ENCODE data around the gene UPK3A.

Gene UPK3A

DNA sequence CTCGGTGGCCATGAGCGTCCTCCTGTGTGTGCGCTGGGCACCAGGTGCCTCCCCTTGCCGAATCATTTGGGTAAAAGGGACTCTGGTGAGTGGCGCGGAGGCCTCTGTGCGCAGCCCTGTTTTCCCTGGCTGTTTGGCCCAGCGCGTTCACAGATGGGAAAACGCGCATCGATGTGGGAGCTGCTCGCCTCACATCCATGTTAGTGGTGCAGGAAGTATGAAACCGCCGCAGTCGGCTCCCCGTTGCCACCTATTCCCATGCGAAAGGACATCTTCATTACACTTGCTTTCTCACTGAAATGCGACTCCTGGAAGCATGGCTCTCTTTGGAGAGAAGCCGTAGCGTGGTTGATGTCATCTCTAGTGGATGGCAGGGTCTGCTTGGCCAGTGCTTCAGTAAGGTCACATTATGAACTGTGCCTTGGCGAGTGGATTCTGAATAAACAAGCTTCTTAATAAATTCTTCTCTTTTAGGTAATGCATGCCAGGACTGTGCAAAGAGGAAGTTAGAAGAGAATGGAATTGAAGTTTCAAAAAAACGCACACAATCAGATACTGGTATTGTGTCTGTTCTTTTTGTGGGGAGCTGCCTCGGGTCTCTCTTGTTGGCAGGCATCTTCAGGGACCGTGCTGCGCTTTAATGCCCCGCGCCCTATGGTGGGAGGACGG lies 51.2 kb downstream of the UPK3A start:
- peak overlapping the region; percentile 94 for H3K27ac ChIP-seq
- TF ChIP-seq ZFX (IDR thresholded peaks at IDR 0.05): no peak
- TF ChIP-seq, protein P1, sequence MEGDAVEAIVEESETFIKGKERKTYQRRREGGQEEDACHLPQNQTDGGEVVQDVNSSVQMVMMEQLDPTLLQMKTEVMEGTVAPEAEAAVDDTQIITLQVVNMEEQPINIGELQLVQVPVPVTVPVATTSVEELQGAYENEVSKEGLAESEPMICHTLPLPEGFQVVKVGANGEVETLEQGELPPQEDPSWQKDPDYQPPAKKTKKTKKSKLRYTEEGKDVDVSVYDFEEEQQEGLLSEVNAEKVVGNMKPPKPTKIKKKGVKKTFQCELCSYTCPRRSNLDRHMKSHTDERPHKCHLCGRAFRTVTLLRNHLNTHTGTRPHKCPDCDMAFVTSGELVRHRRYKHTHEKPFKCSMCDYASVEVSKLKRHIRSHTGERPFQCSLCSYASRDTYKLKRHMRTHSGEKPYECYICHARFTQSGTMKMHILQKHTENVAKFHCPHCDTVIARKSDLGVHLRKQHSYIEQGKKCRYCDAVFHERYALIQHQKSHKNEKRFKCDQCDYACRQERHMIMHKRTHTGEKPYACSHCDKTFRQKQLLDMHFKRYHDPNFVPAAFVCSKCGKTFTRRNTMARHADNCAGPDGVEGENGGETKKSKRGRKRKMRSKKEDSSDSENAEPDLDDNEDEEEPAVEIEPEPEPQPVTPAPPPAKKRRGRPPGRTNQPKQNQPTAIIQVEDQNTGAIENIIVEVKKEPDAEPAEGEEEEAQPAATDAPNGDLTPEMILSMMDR (conservative IDR thresholded peaks at IDR 0.05): no peak

DNA sequence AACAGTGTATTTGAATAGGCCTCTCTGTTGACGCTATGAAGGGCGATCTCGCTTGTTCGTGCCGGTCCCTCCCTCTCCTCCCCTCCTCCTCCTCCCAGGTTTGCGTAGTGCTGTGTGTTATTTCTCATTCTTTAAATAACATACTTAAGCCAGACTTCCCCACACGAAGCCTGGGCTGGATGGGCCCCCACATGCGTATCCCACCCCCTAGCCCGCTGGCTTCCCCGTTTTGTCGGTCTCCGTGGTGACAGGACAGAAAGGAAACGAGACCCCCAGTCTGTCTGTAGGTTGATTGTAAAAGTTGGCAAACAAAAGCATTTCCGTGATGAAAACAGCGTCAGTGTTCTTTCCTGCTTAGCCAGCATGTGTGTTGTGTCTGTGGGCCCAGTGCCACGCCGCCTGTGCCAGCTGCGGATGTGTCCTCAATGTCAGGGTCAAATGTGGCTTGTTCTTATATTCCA lies 52.3 kb downstream of the UPK3A start:
- H3K27ac ChIP-seq: peak overlapping the region; percentile 94

GRCh38 chr22:45337536-45337935 lies 52.8 kb downstream of the UPK3A start:
- TF ChIP-seq, protein P1 (conservative IDR thresholded peaks at IDR 0.05): no peak
- TF ChIP-seq ZFX (IDR thresholded peaks at IDR 0.05): no peak

More for the DNA sequence above, 52.3 kb downstream of the UPK3A start:
- TF ChIP-seq ZFX (IDR thresholded peaks at IDR 0.05): no peak
- TF ChIP-seq, protein P1 (conservative IDR thresholded peaks at IDR 0.05): no peak

GRCh38 chr22:45338795-45339194 lies 54.0 kb downstream of the UPK3A start:
- no peak overlapping the region for H3K27ac ChIP-seq
- TF ChIP-seq, protein P1 (conservative IDR thresholded peaks at IDR 0.05): no peak
- no peak for TF ChIP-seq ZFX (IDR thresholded peaks at IDR 0.05)

More at GRCh38 chr22:45337536-45337935, 52.8 kb downstream of the UPK3A start:
- peak overlapping the region; percentile 94 for H3K27ac ChIP-seq

DNA sequence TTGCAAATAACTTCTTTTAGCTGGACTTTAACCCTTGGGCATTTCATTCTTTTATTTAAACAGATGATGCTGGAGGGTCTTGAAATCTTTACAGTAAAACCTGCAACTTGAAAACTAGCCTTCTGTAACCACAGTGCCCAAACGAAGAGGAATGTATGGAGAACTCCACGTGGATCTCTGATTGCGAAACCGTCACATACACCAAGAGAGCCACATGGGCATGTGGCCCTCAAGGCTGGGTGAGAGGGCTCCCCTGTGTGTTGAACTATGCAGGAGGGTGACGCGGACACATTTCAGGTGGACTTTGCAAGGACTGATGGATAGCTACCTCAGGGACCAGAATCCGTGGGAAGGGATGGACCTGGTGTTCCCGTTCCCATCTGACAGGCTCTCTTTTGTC lies 55.6 kb downstream of the UPK3A start:
- no peak overlapping the region for H3K27ac ChIP-seq
- TF ChIP-seq, protein P1 (conservative IDR thresholded peaks at IDR 0.05): no peak
- no peak for TF ChIP-seq ZFX (IDR thresholded peaks at IDR 0.05)

DNA sequence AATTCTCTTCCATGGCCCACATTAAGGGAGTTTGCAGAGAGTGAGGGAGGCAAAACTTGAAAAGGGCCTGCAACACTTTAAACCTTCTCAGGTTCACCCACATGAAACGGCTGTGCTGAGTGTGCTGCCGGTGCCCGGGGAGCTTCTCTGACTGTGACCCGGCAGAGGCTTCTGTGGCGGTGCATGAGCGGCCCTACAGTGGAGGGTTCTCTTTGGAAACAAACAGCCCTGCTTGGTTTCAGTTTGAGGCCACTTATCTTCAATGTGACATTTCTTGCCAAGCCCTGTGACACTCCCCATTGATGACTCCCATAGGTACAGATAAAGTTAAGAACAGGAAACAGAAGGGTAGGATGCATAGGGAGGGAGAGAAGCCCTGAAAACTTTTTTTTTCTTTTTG lies 56.7 kb downstream of the UPK3A start:
- TF ChIP-seq, protein P1 (conservative IDR thresholded peaks at IDR 0.05): no peak
- TF ChIP-seq ZFX (IDR thresholded peaks at IDR 0.05): no peak

DNA sequence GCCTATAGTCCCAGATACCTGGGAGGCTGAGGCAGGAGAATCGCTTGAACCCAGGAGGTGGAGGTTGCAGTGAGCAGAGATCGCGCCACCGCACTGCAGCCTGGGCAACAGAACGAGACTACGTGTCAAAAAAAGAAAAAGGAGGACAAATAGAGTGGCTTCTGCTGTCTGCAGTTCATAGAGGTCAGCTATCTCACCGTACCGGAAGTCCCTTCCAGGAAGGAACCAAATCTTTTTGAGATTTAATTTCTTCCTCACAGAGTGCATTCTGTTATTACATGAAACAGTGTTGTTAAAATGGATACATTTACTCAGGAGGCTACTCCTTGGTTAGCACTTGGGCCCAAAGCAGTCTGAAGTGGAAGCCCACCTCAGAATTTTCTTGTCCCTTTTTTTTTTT lies 58.4 kb downstream of the UPK3A start:
- TF ChIP-seq, protein P1 (conservative IDR thresholded peaks at IDR 0.05): no peak
- no peak for TF ChIP-seq ZFX (IDR thresholded peaks at IDR 0.05)

More for the DNA sequence above, 56.7 kb downstream of the UPK3A start:
- no peak overlapping the region for H3K27ac ChIP-seq

More for the DNA sequence above, 58.4 kb downstream of the UPK3A start:
- no peak overlapping the region for H3K27ac ChIP-seq
